ENCODE data around the gene ZMYND8.
A peak's percentile ranks its signal among the peaks of the same experiment; 100 is the strongest.

Gene ZMYND8

GRCh38 chr20:47326658-47327268 lies 29.7 kb downstream of the ZMYND8 start:
- no peak for DNase-seq (ENCODE audit: low read depth)

GRCh38 chr20:47325242-47325641 lies 31.3 kb downstream of the ZMYND8 start:
- DNase-seq (ENCODE audit: low read depth): no peak
- H3K4me3 ChIP-seq (ENCODE audit: low read depth, low read length): no peak overlapping the region
- TF ChIP-seq, protein P1, sequence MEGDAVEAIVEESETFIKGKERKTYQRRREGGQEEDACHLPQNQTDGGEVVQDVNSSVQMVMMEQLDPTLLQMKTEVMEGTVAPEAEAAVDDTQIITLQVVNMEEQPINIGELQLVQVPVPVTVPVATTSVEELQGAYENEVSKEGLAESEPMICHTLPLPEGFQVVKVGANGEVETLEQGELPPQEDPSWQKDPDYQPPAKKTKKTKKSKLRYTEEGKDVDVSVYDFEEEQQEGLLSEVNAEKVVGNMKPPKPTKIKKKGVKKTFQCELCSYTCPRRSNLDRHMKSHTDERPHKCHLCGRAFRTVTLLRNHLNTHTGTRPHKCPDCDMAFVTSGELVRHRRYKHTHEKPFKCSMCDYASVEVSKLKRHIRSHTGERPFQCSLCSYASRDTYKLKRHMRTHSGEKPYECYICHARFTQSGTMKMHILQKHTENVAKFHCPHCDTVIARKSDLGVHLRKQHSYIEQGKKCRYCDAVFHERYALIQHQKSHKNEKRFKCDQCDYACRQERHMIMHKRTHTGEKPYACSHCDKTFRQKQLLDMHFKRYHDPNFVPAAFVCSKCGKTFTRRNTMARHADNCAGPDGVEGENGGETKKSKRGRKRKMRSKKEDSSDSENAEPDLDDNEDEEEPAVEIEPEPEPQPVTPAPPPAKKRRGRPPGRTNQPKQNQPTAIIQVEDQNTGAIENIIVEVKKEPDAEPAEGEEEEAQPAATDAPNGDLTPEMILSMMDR (IDR thresholded peaks at IDR 0.05; ENCODE audit: control insufficient read depth, extremely low read depth, insufficient read depth): no peak

More at GRCh38 chr20:47326658-47327268, 29.7 kb downstream of the ZMYND8 start:
- TF ChIP-seq, protein P1 (IDR thresholded peaks at IDR 0.05; ENCODE audit: control insufficient read depth, extremely low read depth, insufficient read depth): no peak
- H3K4me3 ChIP-seq (ENCODE audit: low read depth, low read length): no peak overlapping the region

DNA sequence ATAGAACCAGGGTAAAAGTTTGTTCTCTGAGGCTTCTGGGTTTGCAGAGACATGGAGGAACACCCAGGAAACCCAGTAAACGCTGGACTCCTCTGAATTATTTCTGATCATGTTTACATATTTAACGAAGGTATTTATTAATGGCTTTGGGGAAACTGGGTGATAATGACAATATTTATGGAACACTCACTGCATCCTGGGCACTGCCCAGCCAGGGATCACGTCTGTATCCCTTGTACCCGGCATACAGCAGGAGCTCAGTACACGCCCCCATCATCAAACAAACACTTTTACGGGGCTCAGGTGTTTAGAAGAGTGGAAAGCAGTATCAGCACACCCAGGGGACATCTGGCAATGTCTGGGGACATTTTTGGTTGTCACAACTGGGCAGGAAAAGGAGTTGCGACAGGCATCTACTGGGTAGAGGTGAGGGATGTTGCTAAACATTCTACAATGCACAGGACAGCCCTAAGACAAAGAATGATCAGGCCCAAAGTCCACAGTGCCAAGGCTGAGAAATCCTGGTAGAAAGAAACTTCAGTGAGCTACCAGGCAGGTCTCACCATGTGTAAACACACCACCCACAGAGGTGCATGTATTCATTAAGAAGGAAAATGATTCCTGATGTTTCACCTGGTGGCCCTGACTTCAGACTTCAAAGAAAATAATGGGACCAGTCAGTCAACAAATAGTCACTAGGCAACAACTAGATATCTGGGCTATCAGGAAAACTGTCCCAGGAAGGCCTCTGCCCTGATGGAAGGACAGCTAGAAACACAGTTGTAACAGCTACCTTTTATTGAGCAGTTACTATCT lies 35.3 kb downstream of the ZMYND8 start:
- TF ChIP-seq, protein P1 (IDR thresholded peaks at IDR 0.05; ENCODE audit: control insufficient read depth, extremely low read depth, insufficient read depth): no peak
- DNase-seq (ENCODE audit: low read depth): no peak
- no peak overlapping the region for H3K4me3 ChIP-seq (ENCODE audit: low read depth, low read length)

GRCh38 chr20:47319517-47320252 lies 36.8 kb downstream of the ZMYND8 start:
- peak; percentile 86 for DNase-seq (ENCODE audit: low read depth)
- TF ChIP-seq, protein P1 (IDR thresholded peaks at IDR 0.05; ENCODE audit: control insufficient read depth, extremely low read depth, insufficient read depth): no peak
- H3K4me3 ChIP-seq (ENCODE audit: low read depth, low read length): peak overlapping the region; percentile 35; the same call in 1 of the 2 replicates

- TF ChIP-seq, protein P1 (IDR thresholded peaks at IDR 0.05; ENCODE audit: control insufficient read depth, extremely low read depth, insufficient read depth): no peak
- peak; percentile 75 for DNase-seq (ENCODE audit: low read depth)
- peak overlapping the region; percentile 35 for H3K4me3 ChIP-seq (ENCODE audit: low read depth, low read length)
Observed at GRCh38 chr20:47318586-47319516, 37.6 kb downstream of the ZMYND8 start.

- TF ChIP-seq, protein P1 (IDR thresholded peaks at IDR 0.05; ENCODE audit: control insufficient read depth, extremely low read depth, insufficient read depth): no peak
- H3K4me3 ChIP-seq (ENCODE audit: low read depth, low read length): 0 out of 2 replicates have a peak overlapping the region, but pooled peaks have one; percentile 2
- no peak for DNase-seq (ENCODE audit: low read depth)
Observed at GRCh38 chr20:47318027-47318585, 38.4 kb downstream of the ZMYND8 start.
